RWPE2 (cell line): Measurements from ENCODE around the gene GNLY.

ENCODE experiments used
- ATAC-seq: fragments of 200-7000 bp; cut with Tn5 transposase; 3 replicates; pipeline ENCODE4 v1.9.1; 2021; ENCODE audit warnings: low read depth
- DNase-seq: peaks from one replicate; pipeline ENCODE4 v3.0.0-alpha.2; 2020; ENCODE audit warnings: low spot score
- H3K27ac ChIP-seq: fragments of 450-650 bp; 2 replicates; pipeline ENCODE4 v1.5.1; 2017; ENCODE audit warnings: mild to moderate bottlenecking; ENCODE audit not compliant: poor library complexity, severe bottlenecking
- H3K27me3 ChIP-seq: fragments of 250-450 bp; sonication (Bioruptor Pico); 2 replicates; pipeline ENCODE4 v1.5.1; 2021; ENCODE audit warnings: mild to moderate bottlenecking, moderate library complexity; ENCODE audit not compliant: insufficient read depth, poor library complexity, severe bottlenecking
- H3K36me3 ChIP-seq: fragments of 250-450 bp; sonication (Bioruptor Pico); 2 replicates; pipeline ENCODE4 v1.5.1; 2020; ENCODE audit warnings: low read depth, mild to moderate bottlenecking, moderate library complexity
- H3K4me1 ChIP-seq: fragments of 250-450 bp; sonication (Bioruptor Pico); 2 replicates; pipeline ENCODE4 v1.5.1; 2021; ENCODE audit warnings: mild to moderate bottlenecking, moderate library complexity; ENCODE audit not compliant: insufficient read depth, poor library complexity, severe bottlenecking
- H3K4me3 ChIP-seq: fragments of 250-450 bp; sonication (Bioruptor Pico); 2 replicates; pipeline ENCODE4 v1.5.1; 2021; ENCODE audit warnings: mild to moderate bottlenecking, moderate library complexity; ENCODE audit not compliant: severe bottlenecking
- H3K9me3 ChIP-seq: fragments of 250-450 bp; sonication (Bioruptor Pico); 2 replicates; pipeline ENCODE4 v1.5.1; 2021; ENCODE audit warnings: mild to moderate bottlenecking, moderate library complexity; ENCODE audit not compliant: severe bottlenecking
- CTCF ChIP-seq: fragments of 450-650 bp; IDR thresholded peaks from one replicate; pipeline ENCODE4 v1.5.1; 2017; ENCODE audit warnings: mild to moderate bottlenecking, moderate library complexity; ENCODE audit not compliant: poor library complexity, severe bottlenecking

Gene GNLY

GRCh38 chr2:85706599-85707296 is 12.6 kb downstream of the GNLY start:
- DNase-seq = no peak
- no peak overlapping the region for H3K4me3 ChIP-seq
- no peak; the same call in 2 of the 3 replicates for ATAC-seq
- no peaks in the 10 kb centered on the region for H3K27me3 ChIP-seq
- H3K27ac ChIP-seq = no peak overlapping the region
- no peak for TF ChIP-seq CTCF
- no peaks in the 10 kb centered on the region for H3K36me3 ChIP-seq
- peaks cover 30% of the 10 kb centered on the region for H3K4me1 ChIP-seq
- H3K9me3 ChIP-seq = no peaks in the 10 kb centered on the region

- Histone ChIP-seq H3K4me1 (peaks cover 25% of the 10 kb centered on the region), H3K9me3 (no peaks in the 10 kb centered on the region), H3K27me3 (no peaks in the 10 kb centered on the region), H3K4me3 (no peak overlapping the region), H3K27ac (no peak overlapping the region), H3K36me3 (no peaks in the 10 kb centered on the region)
- DNase-seq = no peak
- ATAC-seq = peak; percentile 79
- peak; percentile 92 for TF ChIP-seq CTCF
Measured at GRCh38 chr2:85707304-85707703, 13.1 kb downstream of the GNLY start.

- TF ChIP-seq CTCF = no peak
- DNase-seq (no peak), ATAC-seq (no peak)
- Histone ChIP-seq H3K9me3 (no peaks in the 10 kb centered on the region), H3K4me1 (peaks cover 18% of the 10 kb centered on the region), H3K36me3 (no peaks in the 10 kb centered on the region), H3K27me3 (no peaks in the 10 kb centered on the region), H3K27ac (no peak overlapping the region), H3K4me3 (no peak overlapping the region)
Measured at GRCh38 chr2:85708641-85709040, 14.5 kb downstream of the GNLY start.

- no peaks in the 10 kb centered on the region for H3K36me3 ChIP-seq
- no peaks in the 10 kb centered on the region for H3K9me3 ChIP-seq
- H3K27ac ChIP-seq = no peak overlapping the region
- no peaks in the 10 kb centered on the region for H3K27me3 ChIP-seq
- H3K4me3 ChIP-seq = no peak overlapping the region
- peaks cover 18% of the 10 kb centered on the region for H3K4me1 ChIP-seq
- TF ChIP-seq CTCF = no peak
- no peak for ATAC-seq
- no peak for DNase-seq
Measured at GRCh38 chr2:85709401-85709811, 15.2 kb downstream of the GNLY start.

- Histone ChIP-seq H3K4me3 (no peak overlapping the region), H3K36me3 (no peaks in the 10 kb centered on the region)
- DNase-seq = no peak
Measured at GRCh38 chr2:85710687-85711577, 16.8 kb downstream of the GNLY start.

More at GRCh38 chr2:85710687-85711577, 16.8 kb downstream of the GNLY start:
- no peak for TF ChIP-seq CTCF
- no peak overlapping the region for H3K27ac ChIP-seq
- H3K9me3 ChIP-seq = no peaks in the 10 kb centered on the region
- peaks cover 5% of the 10 kb centered on the region for H3K4me1 ChIP-seq
- ATAC-seq = no peak
- H3K27me3 ChIP-seq = no peaks in the 10 kb centered on the region
